HepG2 (cell line): ENCODE results near the gene LLGL2. TPM values are rescaled to one million over a fixed set of nuclear protein-coding genes. Genes with fewer than 3 reads are reported as not detected.
A peak's percentile ranks its signal among the peaks of the same experiment; 100 is the strongest.

ENCODE experiments used
- DNMT1 ChIP-seq: sonication (generic); formaldehyde crosslinking; IDR thresholded peaks from 2 replicates; pipeline ENCODE4 v1.5.1; 2020; ENCODE audit warnings: mild to moderate bottlenecking, missing genetic modification reagents
- FOXM1 ChIP-seq: sonication (generic); formaldehyde crosslinking; IDR thresholded peaks from 2 replicates; pipeline ENCODE4 v1.5.0; 2020; ENCODE audit warnings: missing genetic modification reagents
- HOXA3 ChIP-seq: sonication (generic); formaldehyde crosslinking; IDR thresholded peaks from 2 replicates; pipeline ENCODE4 v1.5.0; 2020; ENCODE audit warnings: missing genetic modification reagents
- KMT2A ChIP-seq: sonication (generic); formaldehyde crosslinking; IDR thresholded peaks from 2 replicates; pipeline ENCODE4 v1.4.0; 2020; ENCODE audit warnings: missing genetic modification reagents
- RBM22 ChIP-seq: fragments of 200-400 bp; formaldehyde crosslinking; optimal IDR thresholded peaks from 2 replicates; pipeline ENCODE3; 2017; ENCODE audit warnings: mild to moderate bottlenecking, low read length, moderate library complexity
- RNF2 ChIP-seq: fragments of 450-650 bp; conservative IDR thresholded peaks from 2 replicates; pipeline ENCODE4 v1.6.1; 2016; ENCODE audit warnings: low read depth
- SAFB2 ChIP-seq: sonication (generic); formaldehyde crosslinking; IDR thresholded peaks from 2 replicates; pipeline ENCODE4 v1.5.1; 2020; ENCODE audit warnings: missing genetic modification reagents, low read depth, mild to moderate bottlenecking, borderline replicate concordance
- SP5 ChIP-seq: IDR thresholded peaks from 2 replicates; pipeline ENCODE4 v1.6.1; 2016; ENCODE audit warnings: low read depth, borderline replicate concordance
- TMF1 ChIP-seq: sonication (generic); formaldehyde crosslinking; IDR thresholded peaks from 2 replicates; pipeline ENCODE4 v1.8.1; 2022; ENCODE audit warnings: low read depth, missing genetic modification reagents
- ZBTB38 ChIP-seq: sonication (generic); formaldehyde crosslinking; IDR thresholded peaks from 2 replicates; pipeline ENCODE4 v1.5.1; 2020; ENCODE audit warnings: mild to moderate bottlenecking, missing genetic modification reagents
- ZBTB7A ChIP-seq: sonication (generic); formaldehyde crosslinking; IDR thresholded peaks from 2 replicates; pipeline ENCODE4 v1.8.0; 2022; ENCODE audit warnings: mild to moderate bottlenecking, missing genetic modification reagents
- ZMYM3 ChIP-seq: sonication (generic); formaldehyde crosslinking; IDR thresholded peaks from 2 replicates; pipeline ENCODE4 v1.5.1; 2020; ENCODE audit warnings: mild to moderate bottlenecking, missing genetic modification reagents
- ZNF367 ChIP-seq: sonication (generic); formaldehyde crosslinking; IDR thresholded peaks from 2 replicates; pipeline ENCODE4 v1.4.0; 2020; ENCODE audit warnings: missing genetic modification reagents, borderline replicate concordance
- ZNF572 ChIP-seq: sonication (generic); formaldehyde crosslinking; IDR thresholded peaks from 2 replicates; pipeline ENCODE4 v1.5.1; 2020; ENCODE audit warnings: mild to moderate bottlenecking, missing genetic modification reagents
- ZNF607 ChIP-seq: sonication (generic); formaldehyde crosslinking; IDR thresholded peaks from 2 replicates; pipeline ENCODE4 v1.5.1; 2020; ENCODE audit warnings: missing genetic modification reagents, mild to moderate bottlenecking, borderline replicate concordance
- ZNF674 ChIP-seq: sonication (generic); formaldehyde crosslinking; IDR thresholded peaks from 2 replicates; pipeline ENCODE4 v1.5.0; 2020; ENCODE audit warnings: low read depth, mild to moderate bottlenecking, missing genetic modification reagents
- ZNF768 ChIP-seq: sonication (generic); formaldehyde crosslinking; IDR thresholded peaks from 2 replicates; pipeline ENCODE4 v1.4.0; 2020; ENCODE audit warnings: missing genetic modification reagents
- ZNF782 ChIP-seq: sonication (generic); formaldehyde crosslinking; IDR thresholded peaks from 2 replicates; pipeline ENCODE4 v1.4.0; 2020; ENCODE audit warnings: missing genetic modification reagents, mild to moderate bottlenecking, borderline replicate concordance
- ZNF891 ChIP-seq: sonication (generic); formaldehyde crosslinking; IDR thresholded peaks from 2 replicates; pipeline ENCODE4 v1.5.0; 2020; ENCODE audit warnings: mild to moderate bottlenecking, missing genetic modification reagents
- polyA plus RNA-seq, 8 experiments: library from polyadenylated mRNA; depleted of rRNA in 3 of 8; stranded (reverse) in 7 of 8; unstranded in 1 of 8; fragments of >200 nt; fragmentation: Illumina TruSeq in 4 of 8; extraction: Trizol in 4 of 8; gene quantifications; 2 replicates each; pipeline versions ENCODE4 v1.2.1 to v1.2.3, GENCODE V29; 2011 to 2016; ENCODE audit warnings: low read depth in 4 of 8, missing spikeins in 1 of 8, mixed read lengths in 1 of 8; ENCODE audit not compliant: insufficient read depth in 1 of 8
- total RNA-seq, 5 experiments: library from RNA; depleted of rRNA; stranded (reverse); fragments of >200 nt; fragmentation: Illumina TruSeq; extraction: Trizol; gene quantifications; 2 replicates each; pipeline ENCODE4 v1.2.3, GENCODE V29; 2016; ENCODE audit warnings: low read depth in 1 of 5
- TF ChIP-seq, protein P1 (sequence below): sonication (generic); formaldehyde crosslinking; IDR thresholded peaks from 2 replicates; pipeline ENCODE4 v1.4.0; 2020; ENCODE audit warnings: mild to moderate bottlenecking, low read depth, missing genetic modification reagents
- TF ChIP-seq, protein P2 (sequence below): sonication (generic); formaldehyde crosslinking; IDR thresholded peaks from 2 replicates; pipeline ENCODE4 v1.4.0; 2020; ENCODE audit warnings: missing genetic modification reagents, borderline replicate concordance
- TF ChIP-seq, protein P3 (sequence below): sonication (generic); formaldehyde crosslinking; IDR thresholded peaks from 2 replicates; pipeline ENCODE4 v1.8.1; 2023; ENCODE audit warnings: missing genetic modification reagents, inconsistent platforms, borderline replicate concordance

The LLGL2 gene
- total and polyA plus RNA-seq, 2 of the 13 experiments (the other 11 are each of a cell fraction or from before 2014, with no cell fraction given) = 83.0 to 86.7 TPM

DNA sequence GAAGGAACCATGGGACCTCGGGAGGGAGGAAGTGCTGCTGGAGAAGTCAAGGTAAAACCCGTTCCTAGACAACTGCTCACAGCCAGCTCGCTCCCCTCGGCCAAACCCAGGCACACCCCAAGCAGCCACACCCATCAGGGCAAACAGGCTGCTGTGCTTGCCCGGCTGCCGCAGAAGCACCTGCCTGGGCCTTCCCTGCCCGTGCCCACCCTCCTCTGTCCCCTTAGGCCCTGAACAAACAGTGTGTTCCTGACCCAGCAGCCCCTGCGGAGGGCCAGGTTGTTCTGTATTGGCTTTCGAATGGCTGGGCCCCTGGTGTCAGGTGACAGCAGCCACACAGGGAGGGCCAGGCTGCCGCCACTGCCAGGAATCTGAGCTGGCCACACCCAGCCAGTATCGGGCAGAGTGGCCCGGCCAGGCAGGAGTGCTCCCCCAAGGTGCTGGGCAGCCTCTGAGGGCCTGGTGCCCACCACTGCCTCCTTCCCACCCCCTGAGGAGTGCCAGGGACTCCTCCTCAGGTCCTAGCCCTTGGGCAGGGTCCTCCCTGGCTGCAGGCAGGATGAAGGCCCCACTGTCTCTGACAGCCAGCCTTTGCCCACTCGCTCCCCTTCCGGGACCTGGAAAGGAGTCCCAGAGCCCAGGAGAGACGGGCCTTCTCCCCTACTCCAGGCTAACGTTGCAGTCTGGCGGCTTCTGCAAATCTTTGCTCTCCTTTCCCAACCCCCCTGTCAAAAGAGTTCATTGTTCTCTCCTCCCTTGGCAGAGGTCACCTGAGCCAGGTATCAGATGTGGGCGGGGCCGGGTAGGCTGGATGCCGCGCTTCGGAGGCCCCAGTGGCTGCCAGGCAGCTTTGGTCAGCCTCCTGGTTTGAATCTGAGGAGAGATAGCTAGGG is 24.0 kb downstream of the LLGL2 start (continued):
- TF ChIP-seq ZBTB7A (CRISPR knock-in tag) (peak; percentile 48; the same call in 1 of the 2 replicates), ZNF782 (peak; percentile 58), ZNF674 (no peak), ZNF891 (CRISPR knock-in tag) (0 out of 2 replicates have a peak, but pooled peaks have one; percentile 35), RNF2 (0 out of 2 replicates have a peak, but pooled peaks have one; percentile 24), SAFB2 (CRISPR knock-in tag) (peak; percentile 74; the same call in 1 of the 2 replicates), HOXA3 (CRISPR knock-in tag) (peak; percentile 69), ZNF572 (CRISPR knock-in tag) (peak; percentile 91; the same call in 1 of the 2 replicates), RBM22 (peak; percentile 81), ZMYM3 (CRISPR knock-in tag) (peak; percentile 19; the same call in 1 of the 2 replicates), DNMT1 (CRISPR knock-in tag) (0 out of 2 replicates have a peak, but pooled peaks have one; percentile 28), SP5 (CRISPR knock-in tag) (peak; percentile 57; the same call in 1 of the 2 replicates), KMT2A (CRISPR knock-in tag) (no peak), ZNF367 (CRISPR knock-in tag) (no peak), TMF1 (CRISPR knock-in tag) (0 out of 2 replicates have a peak, but pooled peaks have one; percentile 53), FOXM1 (CRISPR knock-in tag) (no peak), ZBTB38 (CRISPR knock-in tag) (0 out of 2 replicates have a peak, but pooled peaks have one; percentile 43), ZNF768 (CRISPR knock-in tag) (peak; percentile 59; the same call in 1 of the 2 replicates), ZNF607 (CRISPR knock-in tag) (peak; percentile 95)
- TF ChIP-seq, protein P1, sequence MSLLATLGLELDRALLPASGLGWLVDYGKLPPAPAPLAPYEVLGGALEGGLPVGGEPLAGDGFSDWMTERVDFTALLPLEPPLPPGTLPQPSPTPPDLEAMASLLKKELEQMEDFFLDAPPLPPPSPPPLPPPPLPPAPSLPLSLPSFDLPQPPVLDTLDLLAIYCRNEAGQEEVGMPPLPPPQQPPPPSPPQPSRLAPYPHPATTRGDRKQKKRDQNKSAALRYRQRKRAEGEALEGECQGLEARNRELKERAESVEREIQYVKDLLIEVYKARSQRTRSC = 0 out of 2 replicates have a peak, but pooled peaks have one; percentile 21
- TF ChIP-seq, protein P2, sequence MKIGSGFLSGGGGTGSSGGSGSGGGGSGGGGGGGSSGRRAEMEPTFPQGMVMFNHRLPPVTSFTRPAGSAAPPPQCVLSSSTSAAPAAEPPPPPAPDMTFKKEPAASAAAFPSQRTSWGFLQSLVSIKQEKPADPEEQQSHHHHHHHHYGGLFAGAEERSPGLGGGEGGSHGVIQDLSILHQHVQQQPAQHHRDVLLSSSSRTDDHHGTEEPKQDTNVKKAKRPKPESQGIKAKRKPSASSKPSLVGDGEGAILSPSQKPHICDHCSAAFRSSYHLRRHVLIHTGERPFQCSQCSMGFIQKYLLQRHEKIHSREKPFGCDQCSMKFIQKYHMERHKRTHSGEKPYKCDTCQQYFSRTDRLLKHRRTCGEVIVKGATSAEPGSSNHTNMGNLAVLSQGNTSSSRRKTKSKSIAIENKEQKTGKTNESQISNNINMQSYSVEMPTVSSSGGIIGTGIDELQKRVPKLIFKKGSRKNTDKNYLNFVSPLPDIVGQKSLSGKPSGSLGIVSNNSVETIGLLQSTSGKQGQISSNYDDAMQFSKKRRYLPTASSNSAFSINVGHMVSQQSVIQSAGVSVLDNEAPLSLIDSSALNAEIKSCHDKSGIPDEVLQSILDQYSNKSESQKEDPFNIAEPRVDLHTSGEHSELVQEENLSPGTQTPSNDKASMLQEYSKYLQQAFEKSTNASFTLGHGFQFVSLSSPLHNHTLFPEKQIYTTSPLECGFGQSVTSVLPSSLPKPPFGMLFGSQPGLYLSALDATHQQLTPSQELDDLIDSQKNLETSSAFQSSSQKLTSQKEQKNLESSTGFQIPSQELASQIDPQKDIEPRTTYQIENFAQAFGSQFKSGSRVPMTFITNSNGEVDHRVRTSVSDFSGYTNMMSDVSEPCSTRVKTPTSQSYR = peak; percentile 26; the same call in 1 of the 2 replicates
- TF ChIP-seq, protein P3, sequence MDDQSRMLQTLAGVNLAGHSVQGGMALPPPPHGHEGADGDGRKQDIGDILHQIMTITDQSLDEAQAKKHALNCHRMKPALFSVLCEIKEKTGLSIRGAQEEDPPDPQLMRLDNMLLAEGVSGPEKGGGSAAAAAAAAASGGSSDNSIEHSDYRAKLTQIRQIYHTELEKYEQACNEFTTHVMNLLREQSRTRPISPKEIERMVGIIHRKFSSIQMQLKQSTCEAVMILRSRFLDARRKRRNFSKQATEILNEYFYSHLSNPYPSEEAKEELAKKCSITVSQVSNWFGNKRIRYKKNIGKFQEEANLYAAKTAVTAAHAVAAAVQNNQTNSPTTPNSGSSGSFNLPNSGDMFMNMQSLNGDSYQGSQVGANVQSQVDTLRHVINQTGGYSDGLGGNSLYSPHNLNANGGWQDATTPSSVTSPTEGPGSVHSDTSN (CRISPR knock-in tag) = no peak
